Measurements from ENCODE around the gene KIF4B.

- no peak for TF ChIP-seq TCF12 (IDR thresholded peaks at IDR 0.05)
- TF ChIP-seq CTCF (IDR thresholded peaks at IDR 0.05): no peak
- no peak for TF ChIP-seq EZH2phosphoT487 (IDR thresholded peaks at IDR 0.05; ENCODE audit: borderline replicate concordance, low read depth)
- TF ChIP-seq SIN3A (IDR thresholded peaks at IDR 0.05; ENCODE audit: borderline replicate concordance, low read depth, low read length): no peak
- TF ChIP-seq POLR2AphosphoS5 (IDR thresholded peaks at IDR 0.05; ENCODE audit: low read depth, low read length): no peak
- TF ChIP-seq TEAD4 (IDR thresholded peaks at IDR 0.05; ENCODE audit: borderline replicate concordance, insufficient read depth): no peak
- no peak for TF ChIP-seq RFX5 (IDR thresholded peaks at IDR 0.05; ENCODE audit: low read length)
- TF ChIP-seq IRF3 (IDR thresholded peaks at IDR 0.05; ENCODE audit: low read depth, low read length): no peak
- no peak for TF ChIP-seq ELF1 (IDR thresholded peaks at IDR 0.05)
- no peak for TF ChIP-seq JUND (IDR thresholded peaks at IDR 0.05)
- TF ChIP-seq EP300 (IDR thresholded peaks at IDR 0.05; ENCODE audit: borderline replicate concordance in 1 of 2, low read depth in 1 of 2, low read length in 1 of 2): no peak
- TF ChIP-seq REST (IDR thresholded peaks at IDR 0.05; ENCODE audit: low read depth, low read length): no peak
- no peak for TF ChIP-seq NRF1 (IDR thresholded peaks at IDR 0.05; ENCODE audit: low read depth, low read length)
- no peak for TF ChIP-seq GABPA (IDR thresholded peaks at IDR 0.05; ENCODE audit: low read depth)
Measured at GRCh38 chr5:155025895-155026294, 12.3 kb downstream of the KIF4B start.
